ENCODE measurements around the gene ERC1. TPM values are rescaled to one million over a fixed set of nuclear protein-coding genes. Genes with fewer than 3 reads are reported as not detected.

The ERC1 gene
- total and polyA plus RNA-seq, 12 donors, result 6.5 to 67.5 (median 47.5) TPM

GRCh38 chr12:1384910-1385309 is 393.9 kb downstream of the ERC1 start:
- H3K4me3 ChIP-seq, result no peak overlapping the region
- no peaks in the 10 kb centered on the region for H3K9me3 ChIP-seq
- intact Hi-C loops (cut with DNase I), result no loop called here
- peaks cover 0 to 23% (median 0%) of the 10 kb centered on the region in 9 donors for H3K36me3 ChIP-seq
- ATAC-seq (no peak), DNase-seq (no peak)
- no peak for TF ChIP-seq CTCF (IDR thresholded peaks at IDR 0.05)
- 83 to 85% methylated on average over 4 of the region's 4 CpGs for WGBS, 2 donors
- H3K27ac ChIP-seq, result no peak overlapping the region
- H3K27me3 ChIP-seq, result no peaks in the 10 kb centered on the region
- peaks cover 0 to 10% (median 0%) of the 10 kb centered on the region in 9 donors for H3K4me1 ChIP-seq

GRCh38 chr12:1391722-1392121 is 400.7 kb downstream of the ERC1 start:
- H3K4me3 ChIP-seq, result no peak overlapping the region
- H3K27me3 ChIP-seq, result no peaks in the 10 kb centered on the region
- DNase-seq (no peak), ATAC-seq (no peak)
- peaks cover 0 to 24% (median 7%) of the 10 kb centered on the region in 11 donors for H3K9me3 ChIP-seq
- peaks cover 0 to 30% (median 7%) of the 10 kb centered on the region in 9 donors for H3K36me3 ChIP-seq
- intact Hi-C loops (cut with DNase I), result no loop called here
- TF ChIP-seq CTCF (IDR thresholded peaks at IDR 0.05), result no peak
- peaks cover 0 to 4% (median 0%) of the 10 kb centered on the region in 9 donors for H3K4me1 ChIP-seq
- H3K27ac ChIP-seq, result no peak overlapping the region

GRCh38 chr12:1395421-1395955 is 404.5 kb downstream of the ERC1 start:
- H3K36me3 ChIP-seq, result peaks cover 0 to 16% (median 6%) of the 10 kb centered on the region in 9 donors
- no peak overlapping the region for H3K27ac ChIP-seq
- H3K4me1 ChIP-seq, result peaks cover 0 to 4% (median 0%) of the 10 kb centered on the region in 9 donors
- 87 to 88% methylated on average over 4 of the region's 4 CpGs for whole genome bisulfite sequencing, 2 donors
- peaks cover 0 to 22% (median 7%) of the 10 kb centered on the region in 11 donors for H3K9me3 ChIP-seq
- TF ChIP-seq CTCF (IDR thresholded peaks at IDR 0.05), result no peak
- H3K27me3 ChIP-seq, result no peaks in the 10 kb centered on the region
- no peak overlapping the region for H3K4me3 ChIP-seq
- DNase-seq (no peak), ATAC-seq (no peak)
- intact Hi-C loops (cut with DNase I), result no loop called here

- no peak for TF ChIP-seq CTCF (IDR thresholded peaks at IDR 0.05)
These were observed 407.6 kb downstream of the ERC1 start for GRCh38 chr12:1398673-1399072.

More at GRCh38 chr12:1398673-1399072, 407.6 kb downstream of the ERC1 start:
- H3K9me3 ChIP-seq, result no peaks in the 10 kb centered on the region
- H3K4me1 ChIP-seq, result peaks cover 0 to 4% (median 0%) of the 10 kb centered on the region in 9 donors
- no peak for DNase-seq
- no peaks in the 10 kb centered on the region for H3K27me3 ChIP-seq
- H3K27ac ChIP-seq, result no peak overlapping the region
- ATAC-seq, result no peak
- 98% methylated on average over 3 of the region's 3 CpGs for WGBS, 2 donors
- intact Hi-C loops (cut with DNase I), result no loop called here
- H3K4me3 ChIP-seq, result no peak overlapping the region
- peaks cover 0 to 4% (median 0%) of the 10 kb centered on the region in 9 donors for H3K36me3 ChIP-seq

Data from heart right ventricle (tissue), 16 donors.